NCI-H1092 (cell line): ENCODE results near the gene BCKDK.
A peak's percentile ranks its signal among the peaks of the same experiment; 100 is the strongest.
"Not testable (repeated sequence)": the region's sequence is repeated elsewhere in the genome, so short reads cannot be mapped to it uniquely, and the experiment has no call there.

Source experiments
- DNase-seq: peaks from one replicate; lab custom pipeline; 2025; lab: John Stamatoyannopoulos, UW

Gene BCKDK

GRCh38 chr16:31127182-31127581 lies 19.0 kb downstream of the BCKDK start:
- DNase-seq, result no peak

- DNase-seq, result no peak
Measured at GRCh38 chr16:31128711-31129567, 20.8 kb downstream of the BCKDK start.

- DNase-seq, result no peak
Measured at GRCh38 chr16:31129568-31130335, 21.6 kb downstream of the BCKDK start.

GRCh38 chr16:31130336-31130891 lies 22.2 kb downstream of the BCKDK start:
- DNase-seq, result no peak

- no peak for DNase-seq
Measured at GRCh38 chr16:31130899-31131298, 22.7 kb downstream of the BCKDK start.

- no peak for DNase-seq
Measured at GRCh38 chr16:31131416-31131815, 23.2 kb downstream of the BCKDK start.

GRCh38 chr16:31131841-31132271 lies 23.7 kb downstream of the BCKDK start:
- DNase-seq, result no peak

- DNase-seq, result no peak
Measured at GRCh38 chr16:31132303-31132979, 24.3 kb downstream of the BCKDK start.

- DNase-seq, result no peak
Measured at GRCh38 chr16:31133046-31133501, 24.9 kb downstream of the BCKDK start.

GRCh38 chr16:31134091-31134571 lies 25.9 kb downstream of the BCKDK start:
- DNase-seq, result no peak

GRCh38 chr16:31134625-31135534 lies 26.7 kb downstream of the BCKDK start:
- DNase-seq, result peak; percentile 39

- DNase-seq, result no peak
Measured at GRCh38 chr16:31135535-31136286, 27.5 kb downstream of the BCKDK start, which contains the start of gene PRSS8. Gene PRSS8 (minus strand): TSS chr16:31135727. CDS start chr16:31135498, 229 bp downstream.

GRCh38 chr16:31136287-31136662 lies 28.1 kb downstream of the BCKDK start:
- no peak for DNase-seq

GRCh38 chr16:31136822-31137499 lies 28.8 kb downstream of the BCKDK start:
- not testable (repeated sequence) for DNase-seq

- DNase-seq, result no peak
Measured at GRCh38 chr16:31138621-31139578, 30.7 kb downstream of the BCKDK start.

- DNase-seq, result not testable (repeated sequence)
Measured at GRCh38 chr16:31141071-31141469, 32.9 kb downstream of the BCKDK start.

GRCh38 chr16:31141489-31142108 lies 33.4 kb downstream of the BCKDK start:
- no peak for DNase-seq
